Endometrium (tissue), 2 donors: ENCODE data around the gene RSBN1.
A peak's percentile ranks its signal among the peaks of the same experiment; 100 is the strongest.
"Not testable (repeated sequence)": the region's sequence is repeated elsewhere in the genome, so short reads cannot be mapped to it uniquely, and the experiment has no call there.

Source experiments
- FAIRE-seq: peaks from 2 replicates; lab custom pipeline; 2012; peaks lifted over from hg19 to GRCh38; lab: Jason Lieb, UNC
- donor health status: control.
- donor health status: control.

The RSBN1 gene

DNA sequence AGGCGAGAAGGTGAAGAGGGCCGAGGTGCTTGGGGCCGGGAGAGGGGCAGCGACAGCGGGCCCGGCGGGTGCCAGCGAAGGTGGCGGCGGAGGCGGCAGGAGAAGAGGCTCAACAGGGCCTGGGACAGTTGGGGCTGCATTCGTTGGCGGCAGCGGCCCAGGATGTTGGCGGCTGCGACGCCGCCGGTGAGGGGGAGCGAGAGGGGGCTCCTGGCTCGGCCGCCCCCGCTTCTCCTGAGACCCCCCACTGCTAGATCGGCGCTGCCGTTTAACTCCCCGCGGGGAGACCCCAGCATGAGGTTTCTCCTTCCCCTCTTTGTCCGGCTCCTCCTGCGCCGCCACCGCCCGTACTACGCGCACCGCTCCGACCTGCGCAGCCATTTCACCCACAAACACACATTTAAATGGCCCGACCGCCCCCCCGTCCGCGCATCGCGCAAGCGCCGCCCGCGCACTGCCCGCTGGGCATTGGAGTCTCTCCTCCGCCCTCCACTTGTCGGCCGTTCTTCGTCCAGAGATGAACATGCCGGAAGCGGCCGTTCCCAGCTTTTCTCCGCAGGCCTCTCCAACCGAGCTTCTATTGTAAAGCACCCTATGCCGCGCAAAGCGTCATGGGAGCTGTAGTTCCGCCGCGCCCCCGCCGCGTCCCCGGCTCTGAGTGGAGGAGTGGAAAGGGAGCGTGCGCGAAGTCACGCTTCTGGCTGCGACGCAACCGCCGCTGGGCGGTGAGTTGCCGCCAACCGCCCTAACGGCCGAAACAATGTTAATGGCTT is at the start of gene RSBN1:
RSBN1 (minus strand) TSS at position 589 of the 773 bp plus-strand sequence; CDS start at position 525, 64 bp downstream.
- FAIRE-seq: peak; percentile 94

DNA sequence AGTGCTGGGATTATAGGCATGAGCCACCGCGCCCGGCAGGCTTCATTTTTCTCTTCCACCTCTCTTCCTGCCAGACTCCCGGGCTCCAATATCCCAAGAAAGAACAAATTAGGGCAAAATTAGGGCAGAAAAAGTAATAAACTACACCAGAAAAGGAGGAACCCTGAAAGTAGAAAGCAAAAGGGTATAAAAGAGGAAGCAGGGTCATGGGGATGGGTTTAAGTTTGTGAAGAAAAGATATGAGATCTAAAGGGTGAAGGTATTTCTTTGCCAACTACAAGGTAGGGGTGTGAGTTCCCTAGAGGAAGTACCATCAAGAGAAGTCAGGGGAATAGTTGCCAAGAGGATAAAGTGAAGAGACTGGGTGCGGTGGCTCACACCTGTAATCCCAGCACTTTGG is 49.4 kb upstream of the RSBN1 start:
- no peak for FAIRE-seq

DNA sequence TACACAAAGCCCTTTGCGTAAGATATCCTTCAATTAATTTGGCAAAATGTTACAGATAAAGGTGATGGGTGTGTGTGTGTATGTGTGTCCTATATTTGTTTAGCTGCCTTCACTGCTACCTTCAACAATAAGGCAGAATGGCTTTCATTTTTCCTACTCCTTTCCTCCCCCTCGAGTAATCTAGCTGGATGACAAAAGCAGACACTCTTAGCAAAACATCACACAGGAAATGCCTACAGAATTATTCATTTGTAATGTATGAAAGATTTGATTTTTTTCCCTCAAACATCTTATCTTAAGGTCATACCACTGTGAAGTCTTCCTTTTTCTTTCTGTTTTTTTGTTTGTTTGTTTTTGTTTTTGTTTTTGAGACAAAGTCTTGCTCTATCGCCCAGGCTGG is 48.6 kb upstream of the RSBN1 start:
- no peak for FAIRE-seq

DNA sequence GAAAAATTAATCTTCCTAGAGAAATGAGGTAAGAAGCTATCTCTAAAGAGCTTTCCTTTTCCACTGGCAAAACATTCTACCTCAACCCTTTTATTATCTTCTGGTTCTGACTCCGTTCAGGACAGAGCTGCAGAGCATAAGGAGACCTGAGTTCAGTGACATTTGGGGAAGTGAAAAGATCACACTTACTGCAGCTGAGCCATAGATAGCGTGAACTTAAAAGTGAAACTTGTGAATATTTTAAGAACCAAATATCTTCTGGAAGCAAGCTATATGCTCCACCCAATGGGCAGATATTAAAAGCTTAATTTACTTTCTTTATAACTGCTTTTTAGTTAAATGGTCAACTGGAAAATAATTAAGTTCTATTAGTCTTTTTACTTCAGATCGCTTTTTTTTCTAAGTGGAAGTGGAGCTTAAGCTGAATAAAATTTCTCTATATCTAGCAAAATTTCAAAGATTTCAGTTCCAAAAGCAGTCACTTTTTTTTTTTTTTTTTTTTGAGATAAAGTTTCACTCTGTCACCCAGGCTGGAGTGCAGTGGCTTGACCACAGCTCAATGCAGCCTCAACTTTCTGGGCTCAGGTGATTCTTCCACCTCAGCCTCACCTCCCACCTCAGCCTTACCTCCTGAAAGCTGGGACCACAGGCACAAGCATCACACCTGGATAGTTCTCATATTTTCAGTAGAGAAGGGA is 47.4 kb upstream of the RSBN1 start:
- no peak for FAIRE-seq

DNA sequence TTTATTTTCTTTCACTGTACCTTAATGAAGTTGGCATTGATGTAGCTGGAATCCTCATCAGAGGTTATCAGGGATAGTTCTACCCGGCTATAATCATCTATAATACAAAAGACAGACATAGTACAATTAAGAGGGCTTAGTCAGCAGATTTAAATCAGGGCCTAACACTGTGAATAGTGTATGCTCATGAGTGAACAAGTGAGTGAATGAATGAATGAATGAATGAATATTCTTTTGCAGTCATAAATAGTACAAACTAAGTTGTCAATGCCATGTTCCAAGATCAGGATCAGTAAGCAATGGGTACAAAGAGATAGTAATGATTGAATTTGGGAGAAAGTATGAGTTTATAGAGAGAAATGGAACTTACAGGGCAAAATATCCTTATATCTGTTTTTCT is 46.7 kb upstream of the RSBN1 start:
- FAIRE-seq: no peak

DNA sequence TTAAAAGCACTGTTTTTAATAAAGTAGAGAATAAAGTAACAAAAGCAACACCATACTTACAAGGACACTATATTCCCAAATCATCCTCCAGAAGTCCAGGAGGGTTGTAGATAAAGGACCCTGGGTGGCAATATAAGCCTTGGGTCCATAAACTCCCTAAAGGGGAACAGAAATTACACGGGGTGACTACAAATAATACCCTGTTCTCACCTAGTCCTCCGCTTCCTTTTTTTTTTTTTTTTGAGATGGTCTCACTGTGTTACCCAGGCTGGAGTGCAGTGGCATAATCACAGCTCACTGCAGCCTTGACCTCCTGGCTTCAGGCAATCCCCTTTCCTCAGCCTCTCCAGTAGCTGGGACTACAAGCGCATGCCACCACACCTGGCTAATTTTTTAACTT is 46.1 kb upstream of the RSBN1 start:
- FAIRE-seq: no peak

DNA sequence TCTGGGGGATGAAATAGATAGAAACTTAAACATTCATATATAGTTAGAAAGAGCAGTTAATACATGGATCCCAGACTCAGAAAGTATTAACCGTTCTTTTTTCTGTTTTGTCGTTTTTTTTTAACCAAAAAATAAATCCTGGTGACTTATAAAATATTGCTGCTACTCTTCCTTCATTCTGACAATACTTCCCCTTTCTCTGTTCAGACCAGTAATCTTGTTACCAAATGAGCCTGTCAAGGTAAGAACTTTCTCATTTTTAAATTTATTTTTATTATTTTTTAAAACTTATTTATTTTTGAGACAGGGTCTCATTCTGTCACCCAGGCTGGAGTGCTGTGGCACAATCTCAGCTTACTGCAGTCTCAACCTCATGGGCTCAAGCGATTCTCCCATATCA is 45.5 kb upstream of the RSBN1 start:
- no peak for FAIRE-seq

DNA sequence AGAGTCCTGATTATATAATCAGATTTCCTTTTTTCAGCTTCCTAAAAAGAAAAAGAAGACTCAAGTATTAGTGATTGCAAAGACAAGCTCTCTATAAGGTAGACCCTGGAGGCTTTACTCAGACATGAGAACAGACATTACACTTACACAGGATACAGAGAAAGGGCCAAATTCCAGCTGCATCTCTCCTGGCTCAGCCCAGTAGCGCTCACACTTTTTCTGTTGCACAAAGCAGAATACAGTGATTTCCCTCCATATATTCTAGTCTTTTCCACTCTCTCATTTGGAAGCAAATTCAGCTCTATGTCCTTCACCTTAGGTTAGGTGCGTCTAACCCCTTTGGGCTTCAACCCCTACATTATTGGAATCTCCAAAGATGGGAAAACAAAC is 44.1 kb upstream of the RSBN1 start:
- FAIRE-seq: no peak

DNA sequence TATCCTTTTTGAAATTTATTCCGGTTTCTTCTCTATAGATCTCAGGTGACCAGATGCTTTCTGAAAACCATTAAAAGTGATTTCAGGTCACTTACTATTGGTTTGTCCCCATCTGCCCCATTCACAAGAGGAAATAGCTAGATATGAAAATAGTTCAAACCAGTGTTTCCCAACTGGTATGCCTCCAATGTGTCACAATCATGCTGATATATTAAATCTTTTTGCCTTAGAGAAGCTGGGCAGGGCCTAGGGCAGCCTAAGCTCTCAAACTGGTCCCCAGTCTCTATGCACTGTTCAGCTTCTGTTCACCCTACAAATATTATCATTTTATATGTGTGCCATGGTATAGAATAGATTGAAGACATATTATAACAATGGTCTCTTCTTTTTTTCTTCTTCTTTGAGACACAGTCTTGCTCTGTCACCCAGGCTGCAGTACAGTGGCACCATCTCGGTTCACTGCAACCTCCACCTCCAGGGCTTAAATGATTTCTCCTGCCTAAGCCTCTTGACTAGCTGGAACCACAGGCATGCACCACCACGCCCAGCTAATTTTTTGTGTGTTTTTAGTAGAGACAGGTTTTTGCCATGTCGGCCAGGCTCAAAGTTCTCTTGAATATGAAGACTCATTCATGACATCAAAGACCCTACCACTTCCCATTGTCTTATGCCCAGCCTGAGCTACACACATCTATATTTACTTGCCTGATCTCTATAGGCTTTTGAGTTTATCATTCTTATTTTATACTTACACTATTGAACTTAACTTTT is 43.5 kb upstream of the RSBN1 start:
- FAIRE-seq: no peak

DNA sequence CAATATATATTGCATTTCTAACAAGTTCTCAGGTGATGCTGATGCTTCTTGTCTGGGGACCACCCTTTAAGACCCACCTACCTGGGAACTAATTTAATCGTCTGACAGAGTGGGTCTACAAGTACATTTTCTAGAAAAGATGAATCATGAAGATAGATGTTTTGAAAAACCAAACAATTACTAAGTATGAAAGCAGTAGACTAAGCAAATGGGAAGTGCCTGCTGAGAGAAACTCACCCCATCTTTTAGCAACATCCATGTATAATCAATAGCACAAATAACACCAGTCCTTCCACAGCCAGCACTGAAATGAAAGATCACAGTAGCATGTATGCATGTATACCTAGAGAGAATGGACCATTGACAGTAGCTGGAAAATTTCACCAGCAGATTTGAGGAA is 42.0 kb upstream of the RSBN1 start:
- FAIRE-seq: no peak

DNA sequence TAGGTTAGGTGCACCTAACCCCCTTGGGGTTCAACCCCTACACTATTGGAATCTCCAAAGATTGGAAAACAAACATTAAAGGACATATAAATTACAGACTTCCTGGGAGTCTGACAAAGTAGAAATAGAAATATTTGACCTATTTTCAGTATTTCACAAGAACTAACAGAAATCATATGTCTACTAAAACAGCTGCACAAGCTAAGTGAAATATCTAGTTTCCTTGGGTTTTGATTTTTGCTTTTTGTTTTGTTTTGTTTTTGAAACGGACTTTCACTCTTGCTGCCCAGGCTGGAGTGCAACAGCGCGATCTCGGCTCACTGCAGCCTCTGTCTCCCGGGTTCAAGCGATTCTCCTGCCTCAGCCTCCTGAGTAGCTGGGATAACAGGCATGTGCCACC is 40.4 kb upstream of the RSBN1 start:
- not testable (repeated sequence) for FAIRE-seq

DNA sequence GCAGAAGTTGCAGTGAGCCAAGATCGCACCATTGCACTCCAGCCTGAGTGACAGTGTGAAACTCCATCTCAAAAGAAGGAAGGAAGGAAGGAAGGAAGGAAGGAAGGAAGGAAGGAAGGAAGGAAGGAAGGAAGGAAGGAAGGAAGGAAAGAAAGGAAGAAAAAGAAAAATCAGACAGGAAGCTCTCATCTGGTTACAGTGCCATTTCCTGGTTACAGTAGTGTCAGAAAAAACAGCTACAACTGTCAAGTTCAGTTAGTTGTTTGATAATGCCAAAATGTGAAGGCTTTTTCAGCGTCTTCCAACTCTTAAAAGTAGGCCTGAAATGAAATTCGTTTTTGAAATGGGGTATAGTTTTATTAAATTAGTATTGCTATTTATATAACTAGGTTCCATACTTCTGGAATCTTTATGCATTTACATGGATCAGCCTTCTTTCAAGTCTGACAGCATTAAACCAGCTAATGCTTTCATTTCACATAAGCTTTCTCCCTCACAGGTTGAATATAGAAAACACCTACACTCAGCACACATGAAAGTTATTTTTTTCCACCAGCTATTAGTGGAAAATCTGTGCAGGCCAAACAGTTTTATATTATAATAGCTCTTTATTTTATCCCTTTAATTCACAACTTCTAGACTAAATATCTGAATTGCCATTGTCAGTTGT is 38.0 kb upstream of the RSBN1 start:
- no peak for FAIRE-seq

DNA sequence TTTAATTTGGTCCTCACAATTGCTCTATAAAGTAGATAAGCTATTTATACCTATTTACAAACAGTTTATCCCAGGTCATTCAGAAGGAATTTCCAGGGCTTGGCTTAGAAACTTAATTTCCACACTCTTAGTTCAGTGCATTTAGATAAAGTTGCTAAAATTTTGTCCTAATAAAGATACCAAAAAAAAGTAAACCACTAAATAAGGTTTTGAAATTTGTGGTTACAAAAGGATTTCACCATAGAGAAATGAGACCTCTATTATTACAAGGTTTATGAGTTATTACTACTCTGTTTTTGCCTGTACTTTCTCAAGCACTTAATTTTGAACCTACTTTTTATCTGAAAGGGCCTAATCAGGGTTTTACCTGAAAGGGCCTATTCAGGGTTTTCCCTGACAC is 36.8 kb upstream of the RSBN1 start:
- no peak for FAIRE-seq

DNA sequence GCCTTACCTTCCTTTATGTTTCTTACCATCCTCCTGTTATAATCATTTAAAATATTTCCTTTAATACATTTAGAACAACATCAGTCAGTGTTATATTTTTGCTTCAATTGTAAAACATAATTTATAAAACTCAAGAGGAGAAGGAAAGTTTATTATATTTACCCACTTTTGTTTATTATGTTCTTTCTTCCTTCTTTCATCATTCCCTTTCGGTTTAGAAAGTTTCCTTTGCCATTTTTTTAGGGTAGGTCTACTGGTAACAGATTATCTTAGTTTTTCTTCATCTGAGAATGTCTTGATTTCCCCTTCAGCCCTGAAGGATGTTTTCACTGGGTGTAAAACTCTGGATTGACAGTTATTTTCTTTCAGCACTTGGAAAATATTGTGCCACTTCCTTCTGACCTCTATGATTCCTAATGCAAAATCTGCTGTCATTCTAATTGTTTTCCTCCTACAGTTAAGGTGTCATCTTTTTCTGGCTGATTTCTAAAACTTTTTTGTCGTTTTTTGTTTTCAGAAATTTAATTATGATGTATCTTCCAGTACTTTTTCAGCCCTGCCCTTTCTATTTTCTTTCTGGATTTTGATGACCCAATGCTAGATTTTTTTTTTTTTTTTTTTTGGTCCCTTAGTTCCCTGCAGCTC is 34.2 kb upstream of the RSBN1 start:
- FAIRE-seq: no peak

DNA sequence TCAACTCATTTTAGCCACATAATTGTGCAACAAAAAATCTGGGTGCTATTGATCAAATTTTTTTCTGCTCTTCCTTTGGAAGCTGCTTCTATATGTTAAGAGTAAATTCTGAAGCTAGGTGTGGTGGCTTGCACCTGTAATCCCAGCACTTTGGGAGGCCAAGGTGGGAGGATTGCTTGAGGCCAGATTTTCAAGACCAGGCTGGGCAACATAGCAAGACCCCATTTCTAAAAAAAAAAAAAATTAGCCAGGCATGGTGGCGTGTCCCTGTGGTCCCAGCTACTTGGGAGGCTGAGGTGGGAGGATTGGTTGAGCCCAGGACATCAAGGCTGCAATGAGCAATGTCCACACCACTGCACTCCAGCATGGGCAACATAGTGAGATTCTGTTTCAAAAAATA is 24.3 kb upstream of the RSBN1 start:
- no peak for FAIRE-seq

DNA sequence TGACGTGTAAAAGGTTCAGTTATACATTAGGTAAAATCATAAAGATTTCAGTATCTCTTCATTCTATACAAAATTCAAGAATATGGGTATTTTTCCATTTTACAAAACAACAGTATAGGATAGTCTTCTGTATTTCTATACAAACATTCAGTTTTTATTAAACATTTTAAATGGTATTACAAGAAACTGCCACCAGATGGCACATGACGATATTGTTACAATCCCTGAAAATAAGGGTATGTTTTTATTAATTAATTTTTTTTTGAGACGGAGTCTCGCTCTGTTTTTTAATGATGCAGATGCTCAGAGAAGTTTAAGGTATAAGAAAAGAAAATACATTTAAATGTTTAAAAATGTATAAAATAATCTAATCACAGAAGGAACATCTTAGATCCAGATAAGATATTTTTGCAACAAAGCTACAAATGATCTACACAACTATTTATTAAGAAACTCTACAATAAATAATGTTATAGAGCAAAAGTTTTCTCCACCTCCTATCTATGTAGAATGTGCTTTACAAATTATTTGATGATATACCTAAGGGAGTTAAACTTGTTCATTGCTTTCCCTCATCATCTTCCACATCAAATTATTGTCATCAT is 23.5 kb upstream of the RSBN1 start:
- peak; percentile 96 for FAIRE-seq

DNA sequence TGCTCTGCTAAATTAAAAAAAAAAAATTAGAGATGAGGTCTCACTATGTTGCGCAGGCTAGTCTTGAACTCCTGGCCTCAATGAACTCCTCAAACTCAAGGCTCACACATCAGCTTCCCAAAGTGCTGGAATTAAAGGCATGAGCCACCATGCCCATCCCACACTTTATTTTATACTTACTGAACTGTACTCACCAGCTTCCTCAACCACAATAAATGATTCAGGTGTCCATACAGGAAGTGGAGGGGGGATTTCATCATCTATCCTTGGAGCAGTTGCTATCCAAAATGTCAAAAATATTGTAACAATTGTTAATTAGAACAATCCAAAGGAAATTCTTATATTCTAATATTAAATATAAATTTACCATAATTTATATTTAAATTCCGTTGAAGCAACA is 22.4 kb upstream of the RSBN1 start:
- no peak for FAIRE-seq

DNA sequence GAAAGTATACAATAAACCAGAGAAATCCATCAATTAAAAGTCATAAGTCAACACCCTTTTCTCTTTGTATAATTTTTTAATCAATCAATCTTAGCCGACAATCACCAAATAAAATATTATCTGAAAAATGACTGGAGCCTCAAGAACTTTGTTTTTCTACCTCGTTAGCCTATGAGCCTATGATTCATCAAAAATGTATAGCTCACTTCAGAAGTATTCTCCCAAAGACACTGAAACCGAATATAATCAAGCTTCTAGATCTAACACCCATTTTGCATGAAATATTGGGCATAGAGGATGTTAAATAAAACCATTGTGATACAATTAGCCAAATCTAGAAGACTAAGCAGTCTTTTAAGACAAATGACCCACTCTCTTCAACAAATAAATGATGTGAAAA is 17.8 kb upstream of the RSBN1 start:
- FAIRE-seq: no peak

DNA sequence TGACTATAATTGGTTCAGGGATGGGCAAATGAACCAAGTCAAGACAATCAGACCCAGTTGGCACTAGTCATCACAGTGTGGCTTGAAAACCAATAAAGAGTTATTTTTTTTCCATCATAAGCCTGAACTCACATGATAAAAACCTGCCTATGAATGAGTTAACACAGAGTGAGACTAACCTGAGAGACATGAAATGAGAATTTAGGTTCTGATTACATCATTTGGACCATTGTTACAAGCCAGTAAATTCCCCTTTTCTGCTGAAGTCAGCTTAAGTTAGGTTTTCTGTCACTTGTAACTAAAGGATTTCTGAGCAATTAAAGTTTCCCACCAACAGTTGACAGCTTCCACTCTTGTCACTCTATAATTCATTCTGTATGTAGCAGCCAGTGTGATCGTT is 9.6 kb upstream of the RSBN1 start:
- no peak for FAIRE-seq

DNA sequence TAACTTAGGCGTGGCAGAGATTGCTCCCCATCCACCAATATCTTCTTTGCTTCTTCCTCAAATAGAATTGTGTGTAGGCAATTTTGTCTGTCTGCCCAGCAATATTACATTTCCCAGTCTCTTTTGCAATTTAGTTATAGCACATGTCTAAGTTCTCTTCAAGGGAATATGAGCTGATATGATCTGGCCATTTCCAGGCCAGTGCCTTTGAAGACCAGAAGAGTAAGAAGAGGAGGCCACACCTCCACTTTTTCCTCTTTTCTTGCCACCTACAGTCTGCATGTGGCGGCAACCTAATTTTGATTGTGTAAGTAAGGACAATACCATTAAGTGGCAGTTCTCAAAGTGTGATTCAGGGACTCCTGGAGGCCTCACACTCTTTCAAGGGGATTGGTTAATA is 6.3 kb upstream of the RSBN1 start:
- FAIRE-seq: no peak

DNA sequence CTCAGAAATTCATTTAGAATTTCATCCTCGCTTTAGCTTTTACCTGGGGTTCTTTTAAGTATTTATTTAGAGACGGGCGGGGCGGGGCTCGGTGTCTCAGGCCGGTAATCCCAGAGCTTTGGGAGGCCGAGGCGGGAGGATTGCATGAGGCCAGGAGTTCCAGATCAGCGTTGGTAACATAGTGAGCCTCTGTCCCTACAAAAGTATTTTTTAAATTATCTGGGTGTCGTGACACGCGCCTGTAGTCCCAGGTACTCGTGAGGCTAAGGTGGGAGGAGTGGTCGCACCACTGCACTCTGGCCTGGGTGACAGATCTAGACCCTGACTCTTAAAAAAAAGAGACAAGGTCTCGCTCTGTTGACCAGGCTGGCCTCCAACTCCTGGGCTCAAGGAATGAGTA is 942 bp upstream of the RSBN1 start:
- no peak for FAIRE-seq

DNA sequence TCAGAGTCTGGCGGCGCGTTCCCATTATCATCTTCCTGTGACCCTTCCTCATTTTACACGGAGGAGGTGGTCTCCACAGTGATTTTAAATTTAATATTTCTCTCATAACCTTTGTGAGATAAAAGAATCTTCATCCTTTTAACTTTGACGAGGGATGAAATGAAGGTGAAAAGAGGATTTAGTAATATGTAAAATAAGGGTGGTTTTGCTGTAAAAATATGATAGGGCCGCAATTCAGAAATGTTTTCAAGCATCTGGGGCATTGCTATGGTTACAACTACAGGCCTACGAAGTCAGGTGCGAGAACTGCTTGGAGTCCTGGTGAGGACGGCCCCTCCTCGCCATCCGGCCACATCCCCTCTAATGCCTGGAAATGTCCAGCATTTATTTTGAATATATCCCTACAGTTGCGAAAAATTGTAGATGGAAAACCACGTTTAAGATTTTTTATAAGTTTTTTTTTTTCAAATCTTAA is 422 bp upstream of the RSBN1 start:
- FAIRE-seq: no peak
